A549 (cell line): ENCODE results near the gene DDX53.

Source experiments
- CEBPB ChIP-seq, 2 experiments: fragments of >200 bp in 1 of 2; sonication (Bioruptor Twin) in 1 of 2; formaldehyde crosslinking in 1 of 2; IDR thresholded peaks; 2 replicates each; pipeline ENCODE4 v1.6.1; 2012 to 2016
- CHD4 ChIP-seq: fragments of 200-600 bp; sonication (generic); IDR thresholded peaks from 2 replicates; pipeline ENCODE4 v1.6.1; 2016; ENCODE audit warnings: antibody characterized with exemption, mild to moderate bottlenecking, borderline replicate concordance
- EP300 ChIP-seq, 2 experiments: fragments of >200 bp; sonication (Bioruptor Twin); formaldehyde crosslinking; IDR thresholded peaks; 2 replicates in 1 of 2; 3 replicates in 1 of 2; pipeline ENCODE4 v1.6.1; 2016 to 2017
- JUN ChIP-seq, 2 experiments: fragments of >200 bp; sonication (Bioruptor Twin); formaldehyde crosslinking; IDR thresholded peaks; 2 replicates in 1 of 2; 3 replicates in 1 of 2; pipeline ENCODE4 v1.6.1; 2016 to 2017
- MAZ ChIP-seq: fragments of 150-350 bp; IDR thresholded peaks from 2 replicates; pipeline ENCODE4 v1.6.1; 2014; ENCODE audit warnings: antibody characterized with exemption, low read depth, low read length, borderline replicate concordance
- POLR2A ChIP-seq: IDR thresholded peaks from 2 replicates; pipeline ENCODE4 v1.6.1; 2012; ENCODE audit warnings: mild to moderate bottlenecking, low read length
- POLR2AphosphoS2 ChIP-seq: conservative IDR thresholded peaks from 2 replicates; pipeline ENCODE4 v1.6.1; 2012; ENCODE audit warnings: low read length, improper control_type of control experiment, inconsistent platforms
- ZFP36 ChIP-seq: fragments of 450-650 bp; IDR thresholded peaks from 2 replicates; pipeline ENCODE4 v1.6.1; 2014; ENCODE audit warnings: borderline replicate concordance; ENCODE audit not compliant: partially characterized antibody
- TF ChIP-seq, protein P1 (sequence below): fragments of >200 bp; sonication (Bioruptor Twin); formaldehyde crosslinking; IDR thresholded peaks from 3 replicates; pipeline ENCODE4 v1.5.1; 2016
- TF ChIP-seq, protein P2 (sequence below): fragments of 200-600 bp; sonication (generic); IDR thresholded peaks from 2 replicates; pipeline ENCODE4 v1.6.1; 2016; ENCODE audit warnings: antibody characterized with exemption, mild to moderate bottlenecking, moderate library complexity
- TF ChIP-seq, protein P3 (sequence below): fragments of >200 bp; sonication (Bioruptor Twin); formaldehyde crosslinking; IDR thresholded peaks from 2 replicates; pipeline ENCODE4 v1.6.1; 2016

DNA sequence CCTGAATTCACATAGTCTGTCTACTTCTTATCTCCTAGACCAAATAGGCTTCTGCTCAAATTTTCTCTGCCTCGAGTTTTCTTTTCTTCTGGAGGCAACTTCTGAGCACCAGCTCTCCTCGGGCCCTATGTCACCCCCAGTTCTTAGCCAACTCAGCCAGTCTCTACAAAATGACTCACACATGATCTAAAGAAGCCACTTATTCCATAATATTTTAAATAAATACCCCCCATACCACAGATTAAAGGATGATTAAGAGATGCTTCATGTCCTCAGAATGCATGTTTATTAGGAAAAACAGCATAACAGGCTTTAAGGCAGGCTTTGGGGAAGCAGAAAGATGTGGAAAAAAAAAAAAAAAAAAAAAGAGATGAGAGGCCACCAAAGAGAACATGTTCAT is 36.6 kb upstream of the DDX53 start:
- TF ChIP-seq, protein P1, sequence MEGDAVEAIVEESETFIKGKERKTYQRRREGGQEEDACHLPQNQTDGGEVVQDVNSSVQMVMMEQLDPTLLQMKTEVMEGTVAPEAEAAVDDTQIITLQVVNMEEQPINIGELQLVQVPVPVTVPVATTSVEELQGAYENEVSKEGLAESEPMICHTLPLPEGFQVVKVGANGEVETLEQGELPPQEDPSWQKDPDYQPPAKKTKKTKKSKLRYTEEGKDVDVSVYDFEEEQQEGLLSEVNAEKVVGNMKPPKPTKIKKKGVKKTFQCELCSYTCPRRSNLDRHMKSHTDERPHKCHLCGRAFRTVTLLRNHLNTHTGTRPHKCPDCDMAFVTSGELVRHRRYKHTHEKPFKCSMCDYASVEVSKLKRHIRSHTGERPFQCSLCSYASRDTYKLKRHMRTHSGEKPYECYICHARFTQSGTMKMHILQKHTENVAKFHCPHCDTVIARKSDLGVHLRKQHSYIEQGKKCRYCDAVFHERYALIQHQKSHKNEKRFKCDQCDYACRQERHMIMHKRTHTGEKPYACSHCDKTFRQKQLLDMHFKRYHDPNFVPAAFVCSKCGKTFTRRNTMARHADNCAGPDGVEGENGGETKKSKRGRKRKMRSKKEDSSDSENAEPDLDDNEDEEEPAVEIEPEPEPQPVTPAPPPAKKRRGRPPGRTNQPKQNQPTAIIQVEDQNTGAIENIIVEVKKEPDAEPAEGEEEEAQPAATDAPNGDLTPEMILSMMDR: no peak
- TF ChIP-seq, protein P2, sequence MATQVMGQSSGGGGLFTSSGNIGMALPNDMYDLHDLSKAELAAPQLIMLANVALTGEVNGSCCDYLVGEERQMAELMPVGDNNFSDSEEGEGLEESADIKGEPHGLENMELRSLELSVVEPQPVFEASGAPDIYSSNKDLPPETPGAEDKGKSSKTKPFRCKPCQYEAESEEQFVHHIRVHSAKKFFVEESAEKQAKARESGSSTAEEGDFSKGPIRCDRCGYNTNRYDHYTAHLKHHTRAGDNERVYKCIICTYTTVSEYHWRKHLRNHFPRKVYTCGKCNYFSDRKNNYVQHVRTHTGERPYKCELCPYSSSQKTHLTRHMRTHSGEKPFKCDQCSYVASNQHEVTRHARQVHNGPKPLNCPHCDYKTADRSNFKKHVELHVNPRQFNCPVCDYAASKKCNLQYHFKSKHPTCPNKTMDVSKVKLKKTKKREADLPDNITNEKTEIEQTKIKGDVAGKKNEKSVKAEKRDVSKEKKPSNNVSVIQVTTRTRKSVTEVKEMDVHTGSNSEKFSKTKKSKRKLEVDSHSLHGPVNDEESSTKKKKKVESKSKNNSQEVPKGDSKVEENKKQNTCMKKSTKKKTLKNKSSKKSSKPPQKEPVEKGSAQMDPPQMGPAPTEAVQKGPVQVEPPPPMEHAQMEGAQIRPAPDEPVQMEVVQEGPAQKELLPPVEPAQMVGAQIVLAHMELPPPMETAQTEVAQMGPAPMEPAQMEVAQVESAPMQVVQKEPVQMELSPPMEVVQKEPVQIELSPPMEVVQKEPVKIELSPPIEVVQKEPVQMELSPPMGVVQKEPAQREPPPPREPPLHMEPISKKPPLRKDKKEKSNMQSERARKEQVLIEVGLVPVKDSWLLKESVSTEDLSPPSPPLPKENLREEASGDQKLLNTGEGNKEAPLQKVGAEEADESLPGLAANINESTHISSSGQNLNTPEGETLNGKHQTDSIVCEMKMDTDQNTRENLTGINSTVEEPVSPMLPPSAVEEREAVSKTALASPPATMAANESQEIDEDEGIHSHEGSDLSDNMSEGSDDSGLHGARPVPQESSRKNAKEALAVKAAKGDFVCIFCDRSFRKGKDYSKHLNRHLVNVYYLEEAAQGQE: no peak
- no peak for TF ChIP-seq CEBPB (IDR thresholded peaks at IDR 0.05)
- TF ChIP-seq MAZ: no peak
- no peak for TF ChIP-seq POLR2A
- TF ChIP-seq EP300 (IDR thresholded peaks at IDR 0.05): no peak
- TF ChIP-seq JUN (IDR thresholded peaks at IDR 0.05): no peak
- TF ChIP-seq ZFP36: no peak
- no peak for TF ChIP-seq CHD4
- no peak for TF ChIP-seq POLR2AphosphoS2
- TF ChIP-seq, protein P3, sequence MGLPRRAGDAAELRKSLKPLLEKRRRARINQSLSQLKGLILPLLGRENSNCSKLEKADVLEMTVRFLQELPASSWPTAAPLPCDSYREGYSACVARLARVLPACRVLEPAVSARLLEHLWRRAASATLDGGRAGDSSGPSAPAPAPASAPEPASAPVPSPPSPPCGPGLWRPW: no peak
